ENCODE data around the gene BRCA2.

The BRCA2 gene

GRCh38 chr13:32432856-32433255 lies 117.5 kb downstream of the BRCA2 start:
- TF ChIP-seq, protein P1, sequence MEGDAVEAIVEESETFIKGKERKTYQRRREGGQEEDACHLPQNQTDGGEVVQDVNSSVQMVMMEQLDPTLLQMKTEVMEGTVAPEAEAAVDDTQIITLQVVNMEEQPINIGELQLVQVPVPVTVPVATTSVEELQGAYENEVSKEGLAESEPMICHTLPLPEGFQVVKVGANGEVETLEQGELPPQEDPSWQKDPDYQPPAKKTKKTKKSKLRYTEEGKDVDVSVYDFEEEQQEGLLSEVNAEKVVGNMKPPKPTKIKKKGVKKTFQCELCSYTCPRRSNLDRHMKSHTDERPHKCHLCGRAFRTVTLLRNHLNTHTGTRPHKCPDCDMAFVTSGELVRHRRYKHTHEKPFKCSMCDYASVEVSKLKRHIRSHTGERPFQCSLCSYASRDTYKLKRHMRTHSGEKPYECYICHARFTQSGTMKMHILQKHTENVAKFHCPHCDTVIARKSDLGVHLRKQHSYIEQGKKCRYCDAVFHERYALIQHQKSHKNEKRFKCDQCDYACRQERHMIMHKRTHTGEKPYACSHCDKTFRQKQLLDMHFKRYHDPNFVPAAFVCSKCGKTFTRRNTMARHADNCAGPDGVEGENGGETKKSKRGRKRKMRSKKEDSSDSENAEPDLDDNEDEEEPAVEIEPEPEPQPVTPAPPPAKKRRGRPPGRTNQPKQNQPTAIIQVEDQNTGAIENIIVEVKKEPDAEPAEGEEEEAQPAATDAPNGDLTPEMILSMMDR (IDR thresholded peaks at IDR 0.05; ENCODE audit: low read length, missing control alignments): no peak
- H3K4me3 ChIP-seq (replicated peaks; ENCODE audit: low read depth, low read length): no peak overlapping the region
- no peak for DNase-seq (ENCODE audit: low read depth)

DNA sequence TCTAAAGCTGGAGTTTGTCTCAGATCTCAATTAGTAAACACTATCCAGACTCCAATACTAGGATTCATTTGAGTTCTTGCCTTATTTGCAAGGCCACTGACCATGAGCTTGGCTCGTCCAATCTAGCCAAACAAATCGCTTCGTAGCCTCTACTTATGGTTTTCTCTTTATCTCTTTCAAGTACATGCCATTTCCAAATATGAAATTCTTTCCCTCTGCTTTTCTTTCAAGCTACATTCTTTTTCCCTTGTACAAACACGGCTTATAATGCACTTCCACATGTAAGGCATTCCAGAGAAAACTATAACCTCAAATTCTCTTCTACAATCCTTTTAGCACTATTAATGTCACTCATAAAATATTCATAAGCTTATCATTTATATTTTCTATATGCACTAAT lies 123.6 kb downstream of the BRCA2 start:
- no peak for DNase-seq (ENCODE audit: low read depth)
- TF ChIP-seq, protein P1 (IDR thresholded peaks at IDR 0.05; ENCODE audit: low read length, missing control alignments): no peak
- H3K4me3 ChIP-seq (replicated peaks; ENCODE audit: low read depth, low read length): no peak overlapping the region

DNA sequence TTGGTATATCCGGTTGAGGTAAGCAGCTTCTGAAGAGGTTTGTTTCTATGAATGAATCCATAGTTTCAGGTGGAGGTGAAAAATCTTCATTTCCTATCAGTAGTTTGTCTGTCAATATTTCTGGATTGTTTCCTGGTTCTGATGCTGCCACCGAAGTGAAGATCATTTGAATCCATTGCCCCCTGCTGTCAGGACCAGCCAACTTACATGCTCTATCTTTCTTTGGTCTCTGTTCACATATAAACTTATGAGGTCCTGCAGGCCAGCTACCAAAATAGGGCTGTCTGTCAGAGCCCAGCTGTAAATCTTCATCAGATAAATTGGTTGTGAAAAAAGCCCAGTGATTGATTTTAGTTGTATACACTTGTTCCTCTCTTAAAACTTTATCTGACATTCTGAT lies 127.8 kb downstream of the BRCA2 start:
- no peak overlapping the region for H3K4me3 ChIP-seq (replicated peaks; ENCODE audit: low read depth, low read length)
- TF ChIP-seq, protein P1 (IDR thresholded peaks at IDR 0.05; ENCODE audit: low read length, missing control alignments): peak; percentile 19
- peak; percentile 17 for DNase-seq (ENCODE audit: low read depth)

GRCh38 chr13:32445461-32445860 lies 130.2 kb downstream of the BRCA2 start:
- no peak for DNase-seq (ENCODE audit: low read depth)
- no peak overlapping the region for H3K4me3 ChIP-seq (replicated peaks; ENCODE audit: low read depth, low read length)
- TF ChIP-seq, protein P1 (IDR thresholded peaks at IDR 0.05; ENCODE audit: low read length, missing control alignments): no peak

DNA sequence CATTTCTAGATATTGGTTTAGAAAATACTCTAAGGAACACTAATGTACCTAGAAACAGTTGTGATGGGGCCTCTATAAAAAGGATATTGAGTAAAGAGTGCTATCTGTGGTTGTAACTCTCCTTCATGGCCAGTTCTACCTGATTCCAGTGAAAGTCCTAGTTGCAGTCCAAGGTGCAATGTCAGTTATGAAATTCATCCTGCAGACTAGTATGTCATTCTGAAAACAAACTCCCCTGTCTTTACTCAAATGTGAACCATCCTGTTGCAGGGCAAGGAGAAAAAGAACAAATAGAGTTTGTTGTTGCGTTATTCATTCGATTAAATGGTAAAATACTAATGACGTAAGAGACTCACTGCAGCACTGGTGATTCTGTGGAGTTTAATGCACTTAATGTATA lies 130.9 kb downstream of the BRCA2 start:
- DNase-seq (ENCODE audit: low read depth): no peak
- TF ChIP-seq, protein P1 (IDR thresholded peaks at IDR 0.05; ENCODE audit: low read length, missing control alignments): no peak
- H3K4me3 ChIP-seq (replicated peaks; ENCODE audit: low read depth, low read length): no peak overlapping the region

DNA sequence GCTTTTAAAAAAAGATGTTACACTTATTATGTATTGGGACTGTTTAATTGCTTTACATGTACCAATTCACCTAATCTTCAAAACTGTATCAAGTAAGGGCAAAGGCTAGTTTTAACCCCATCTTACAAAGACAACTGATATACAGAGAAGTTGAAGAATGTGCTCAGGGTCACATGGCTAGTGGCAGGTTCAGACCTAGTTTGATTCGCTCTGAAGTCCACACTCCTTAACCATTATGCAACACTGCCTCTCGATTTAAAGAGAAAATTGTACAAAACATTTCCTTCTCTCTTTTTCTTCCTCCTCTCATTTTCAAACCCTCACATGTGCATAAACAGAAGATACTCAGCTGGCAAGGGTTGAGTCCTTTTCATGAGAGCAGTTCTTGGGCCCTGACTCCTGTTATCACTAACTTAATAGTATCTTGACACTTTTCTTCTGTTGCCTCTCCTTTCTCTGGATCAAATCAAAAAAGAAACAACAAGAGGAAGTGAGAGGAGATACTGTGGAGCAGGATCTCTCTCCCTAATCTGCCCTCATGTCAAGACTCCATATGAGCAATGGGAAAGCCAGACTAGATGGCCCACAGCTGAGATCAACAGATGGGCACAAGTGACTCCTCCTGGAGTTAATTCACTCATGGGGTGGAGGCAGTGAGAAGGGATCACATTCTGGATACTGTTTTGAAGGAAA lies 131.6 kb downstream of the BRCA2 start:
- TF ChIP-seq, protein P1 (IDR thresholded peaks at IDR 0.05; ENCODE audit: low read length, missing control alignments): no peak
- no peak for DNase-seq (ENCODE audit: low read depth)

More for the DNA sequence above, 131.6 kb downstream of the BRCA2 start:
- H3K4me3 ChIP-seq (replicated peaks; ENCODE audit: low read depth, low read length): no peak overlapping the region
